K562 (cell line): ENCODE data around the gene UBE2O. TPM values are rescaled to one million over a fixed set of nuclear protein-coding genes. Genes with fewer than 3 reads are reported as not detected.

Source experiments
- CC2D1A ChIP-seq: fragments of 450-650 bp; IDR thresholded peaks from 2 replicates; pipeline ENCODE4 v1.6.1; 2017; ENCODE audit warnings: mild to moderate bottlenecking
- CEBPG ChIP-seq, 3 experiments: fragments of 200-800 bp in 1 of 3; sonication (Bioruptor generic) in 1 of 3; sonication (generic) in 1 of 3; formaldehyde crosslinking in 1 of 3; IDR thresholded peaks in 2 of 3; conservative IDR thresholded peaks in 1 of 3; 2 replicates each; pipeline versions ENCODE4 v1.6.1 to v1.8.0; 2016 to 2022; ENCODE audit warnings: missing compliant biosample characterization in 2 of 3, missing genetic modification characterization in 2 of 3, mild to moderate bottlenecking in 1 of 3, missing genetic modification reagents in 1 of 3
- CTCF ChIP-seq, 3 experiments: IDR thresholded peaks in 2 of 3; conservative IDR thresholded peaks in 1 of 3; 2 replicates each; pipeline ENCODE4 v1.5.1; 2011 to 2012; ENCODE audit warnings: low read length in 3 of 3, mild to moderate bottlenecking in 3 of 3, control low read depth in 2 of 3, improper control_type of control experiment in 1 of 3, inconsistent platforms in 1 of 3, low read depth in 1 of 3, mixed read lengths in 1 of 3, moderate library complexity in 1 of 3; ENCODE audit not compliant: insufficient read depth in 2 of 3
- ID3 ChIP-seq, 2 experiments: fragments of 250-450 bp in 1 of 2; fragments of 450-650 bp in 1 of 2; sonication (Bioruptor Pico) in 1 of 2; IDR thresholded peaks; 2 replicates each; pipeline versions ENCODE4 v1.6.1 to v1.8.0; 2016 to 2021; ENCODE audit warnings: mild to moderate bottlenecking in 2 of 2, moderate library complexity in 2 of 2, missing compliant biosample characterization in 1 of 2, missing genetic modification characterization in 1 of 2
- MNT ChIP-seq, 2 experiments: fragments of 450-650 bp; conservative IDR thresholded peaks; 2 replicates each; pipeline ENCODE4 v1.6.1; 2017; ENCODE audit warnings: mild to moderate bottlenecking in 2 of 2, moderate library complexity in 2 of 2
- NONO ChIP-seq, 2 experiments: fragments of 200-400 bp in 1 of 2; fragments of 450-650 bp in 1 of 2; formaldehyde crosslinking in 1 of 2; IDR thresholded peaks; 2 replicates each; pipeline ENCODE4 v1.6.1; 2017; ENCODE audit warnings: low read depth in 2 of 2, mild to moderate bottlenecking in 2 of 2, moderate library complexity in 2 of 2, low read length in 1 of 2
- POLR2G ChIP-seq: fragments of 200-400 bp; formaldehyde crosslinking; IDR thresholded peaks from 2 replicates; pipeline ENCODE4 v1.6.1; 2017; ENCODE audit warnings: low read depth, mild to moderate bottlenecking, antibody characterized with exemption, low read length, moderate library complexity
- RBM34 ChIP-seq: fragments of 200-400 bp; formaldehyde crosslinking; IDR thresholded peaks from 2 replicates; pipeline ENCODE4 v1.6.1; 2018; ENCODE audit warnings: low read length, borderline replicate concordance; ENCODE audit not compliant: insufficient read depth
- RFX1 ChIP-seq: fragments of 450-650 bp; IDR thresholded peaks from 2 replicates; pipeline ENCODE4 v1.6.1; 2016; ENCODE audit warnings: mild to moderate bottlenecking, moderate library complexity
- SIN3A ChIP-seq, 2 experiments: fragments of 150-350 bp in 1 of 2; IDR thresholded peaks; 2 replicates each; pipeline ENCODE4 v1.6.1; 2011 to 2016; ENCODE audit warnings: borderline replicate concordance in 2 of 2, low read depth in 2 of 2, low read length in 2 of 2, mild to moderate bottlenecking in 2 of 2, moderate library complexity in 2 of 2; ENCODE audit not compliant: control insufficient read depth in 1 of 2
- SPI1 ChIP-seq: IDR thresholded peaks from 2 replicates; pipeline ENCODE4 v1.6.1; 2011; ENCODE audit warnings: low read depth, low read length, control low read depth, borderline replicate concordance
- U2AF2 ChIP-seq: fragments of 200-400 bp; formaldehyde crosslinking; optimal IDR thresholded peaks from 2 replicates; pipeline ENCODE3; 2017; ENCODE audit warnings: low read depth, mild to moderate bottlenecking, low read length
- ZBTB12 ChIP-seq: fragments of 250-450 bp; sonication (Bioruptor Pico); IDR thresholded peaks from 2 replicates; pipeline ENCODE4 v1.4.0; 2020
- ZNF274 ChIP-seq: IDR thresholded peaks from 2 replicates; pipeline ENCODE4 v1.6.1; 2011; ENCODE audit warnings: low read depth, mild to moderate bottlenecking, low read length, moderate library complexity, borderline replicate concordance
- polyA plus RNA-seq, 8 experiments: library from polyadenylated mRNA; depleted of rRNA in 4 of 8; stranded (reverse) in 5 of 8; unstranded in 3 of 8; fragments of >200 nt; fragmentation: Nextera tagmentation in 2 of 8; fragmentation: Illumina TruSeq in 1 of 8; extraction: Ambion mirVana in 2 of 8; extraction: Trizol in 1 of 8; gene quantifications; 2 replicates each; pipeline versions ENCODE4 v1.2.1 to v1.2.3, GENCODE V29; 2011 to 2014; ENCODE audit warnings: inconsistent platforms in 1 of 8, missing spikeins in 1 of 8
- total RNA-seq, 7 experiments: library from RNA; depleted of rRNA in 6 of 7; stranded (reverse); fragments of >200 nt in 6 of 7; fragmentation: Illumina TruSeq in 2 of 7; extraction: Trizol in 2 of 7; gene quantifications; 2 replicates each; pipeline versions ENCODE4 v1.2.1 to v1.2.3, GENCODE V29; 2011 to 2021; ENCODE audit warnings: low replicate concordance in 1 of 7

The UBE2O gene
- total and polyA plus RNA-seq, 9 of the 15 experiments (the other 6 are each of a cell fraction or from before 2014, with no cell fraction given): 1.6 to 39.7 (median 13.3) TPM

- TF ChIP-seq ZBTB12 (CRISPR knock-in tag) (0 out of 2 replicates have a peak, but pooled peaks have one; percentile 51), CC2D1A (no peak), SIN3A (IDR thresholded peaks at IDR 0.05; ENCODE audit: borderline replicate concordance in 2 of 2, control insufficient read depth in 1 of 2, low read depth in 2 of 2, low read length in 2 of 2) (peak; percentile 37 to 72; a peak in 2 of 4 replicates), CTCF (IDR thresholded peaks at IDR 0.05 in 2 of 3, conservative IDR thresholded peaks at IDR 0.05 in 1 of 3; ENCODE audit: insufficient read depth in 2 of 3, low read depth in 1 of 3, low read length in 3 of 3) (peak in 2 of 3 experiments; percentile 7 to 43; a peak in 3 of 6 replicates), SPI1 (peak; percentile 24; the same call in 1 of the 2 replicates), ZNF274 (no peak), CEBPG (CRISPR knock-in tag; IDR thresholded peaks at IDR 0.05) (no peak), CEBPG (tag; conservative IDR thresholded peaks at IDR 0.05 in 1 of 2, IDR thresholded peaks at IDR 0.05 in 1 of 2) (no peak), MNT (conservative IDR thresholded peaks at IDR 0.05) (0 out of 4 replicates have a peak, but pooled peaks of 1 of the 2 experiments have one; percentile 32), U2AF2 (no peak), NONO (IDR thresholded peaks at IDR 0.05; ENCODE audit: low read depth in 2 of 2, low read length in 1 of 2) (peak; percentile 48 to 83; a peak in 3 of 4 replicates), RFX1 (peak; percentile 98), RBM34 (no peak), ID3 (CRISPR knock-in tag; IDR thresholded peaks at IDR 0.05) (no peak), ID3 (tag; IDR thresholded peaks at IDR 0.05) (0 out of 2 replicates have a peak, but pooled peaks have one; percentile 36), POLR2G (peak; percentile 93)
These were observed at the start of gene UBE2O (continued) for GRCh38 chr17:76452660-76453430.
